ENCODE data around the gene IL34. TPM values are rescaled to one million over a fixed set of nuclear protein-coding genes. Genes with fewer than 3 reads are reported as not detected.

IL34 gene
- total RNA-seq, 6 donors from 2014 or later: 3.0 to 32.1 (median 14.8) TPM

DNA sequence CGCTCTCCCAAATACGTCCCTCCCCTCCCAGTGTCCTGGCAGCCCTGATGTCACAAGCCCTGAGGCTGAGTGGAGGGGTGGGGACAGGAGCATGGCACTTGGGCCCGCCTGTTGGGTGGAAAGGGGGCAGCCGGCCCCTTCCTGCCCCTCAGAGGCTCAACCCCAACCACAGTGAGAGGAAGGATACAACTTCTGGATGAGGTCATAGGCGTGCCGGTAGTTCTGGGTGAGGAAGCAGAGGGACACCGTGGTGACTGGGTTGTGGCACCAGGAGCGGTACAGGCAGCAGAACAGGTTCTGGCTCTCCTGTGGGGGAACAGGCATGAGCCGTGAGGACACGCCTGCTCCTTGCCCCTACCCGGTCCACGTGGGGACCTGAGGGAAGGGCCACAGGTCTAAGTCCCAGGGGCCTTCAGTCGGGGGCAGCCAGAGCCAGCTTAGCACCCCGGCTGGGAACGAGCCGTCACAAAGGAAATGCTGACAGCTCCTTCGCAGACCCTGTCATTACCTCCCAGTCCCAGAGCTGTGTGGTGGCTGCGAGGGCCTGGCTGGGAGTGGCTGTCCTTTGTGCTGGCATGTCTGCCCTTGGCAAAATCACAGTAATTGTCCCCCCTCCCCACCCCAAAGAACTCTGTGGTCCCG lies 50.7 kb downstream of the IL34 start:
- Histone ChIP-seq H3K9me3 (no peaks in the 10 kb centered on the region), H3K4me3 (no peak overlapping the region), H3K27ac (peak overlapping the region; percentile 80 to 86 (median 83)), H3K27me3 (no peaks in the 10 kb centered on the region), H3K4me1 (peaks cover 55 to 76% (median 70%) of the 10 kb centered on the region in 4 donors), H3K36me3 (peaks cover 0 to 5% (median 0%) of the 10 kb centered on the region in 4 donors)
- DNase-seq (peak; percentile 65 to 88), ATAC-seq (ENCODE audit: low FRiP score in 2 of 2) (peak in 1 of 2 donors; percentile 64)
- TF ChIP-seq POLR2AphosphoS5 (IDR thresholded peaks at IDR 0.05): peak in 1 of 2 donors; percentile 56
- TF ChIP-seq POLR2A (IDR thresholded peaks at IDR 0.05): peak in 1 of 4 donors; percentile 38
- TF ChIP-seq, protein P1, sequence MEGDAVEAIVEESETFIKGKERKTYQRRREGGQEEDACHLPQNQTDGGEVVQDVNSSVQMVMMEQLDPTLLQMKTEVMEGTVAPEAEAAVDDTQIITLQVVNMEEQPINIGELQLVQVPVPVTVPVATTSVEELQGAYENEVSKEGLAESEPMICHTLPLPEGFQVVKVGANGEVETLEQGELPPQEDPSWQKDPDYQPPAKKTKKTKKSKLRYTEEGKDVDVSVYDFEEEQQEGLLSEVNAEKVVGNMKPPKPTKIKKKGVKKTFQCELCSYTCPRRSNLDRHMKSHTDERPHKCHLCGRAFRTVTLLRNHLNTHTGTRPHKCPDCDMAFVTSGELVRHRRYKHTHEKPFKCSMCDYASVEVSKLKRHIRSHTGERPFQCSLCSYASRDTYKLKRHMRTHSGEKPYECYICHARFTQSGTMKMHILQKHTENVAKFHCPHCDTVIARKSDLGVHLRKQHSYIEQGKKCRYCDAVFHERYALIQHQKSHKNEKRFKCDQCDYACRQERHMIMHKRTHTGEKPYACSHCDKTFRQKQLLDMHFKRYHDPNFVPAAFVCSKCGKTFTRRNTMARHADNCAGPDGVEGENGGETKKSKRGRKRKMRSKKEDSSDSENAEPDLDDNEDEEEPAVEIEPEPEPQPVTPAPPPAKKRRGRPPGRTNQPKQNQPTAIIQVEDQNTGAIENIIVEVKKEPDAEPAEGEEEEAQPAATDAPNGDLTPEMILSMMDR (IDR thresholded peaks at IDR 0.05): no peak
- TF ChIP-seq EP300 (IDR thresholded peaks at IDR 0.05): no peak
- 22% methylated on average over 14 of the region's 19 CpGs; no CpG with 5 or more reads in 1 of the 2 donors for WGBS, 2 donors

DNA sequence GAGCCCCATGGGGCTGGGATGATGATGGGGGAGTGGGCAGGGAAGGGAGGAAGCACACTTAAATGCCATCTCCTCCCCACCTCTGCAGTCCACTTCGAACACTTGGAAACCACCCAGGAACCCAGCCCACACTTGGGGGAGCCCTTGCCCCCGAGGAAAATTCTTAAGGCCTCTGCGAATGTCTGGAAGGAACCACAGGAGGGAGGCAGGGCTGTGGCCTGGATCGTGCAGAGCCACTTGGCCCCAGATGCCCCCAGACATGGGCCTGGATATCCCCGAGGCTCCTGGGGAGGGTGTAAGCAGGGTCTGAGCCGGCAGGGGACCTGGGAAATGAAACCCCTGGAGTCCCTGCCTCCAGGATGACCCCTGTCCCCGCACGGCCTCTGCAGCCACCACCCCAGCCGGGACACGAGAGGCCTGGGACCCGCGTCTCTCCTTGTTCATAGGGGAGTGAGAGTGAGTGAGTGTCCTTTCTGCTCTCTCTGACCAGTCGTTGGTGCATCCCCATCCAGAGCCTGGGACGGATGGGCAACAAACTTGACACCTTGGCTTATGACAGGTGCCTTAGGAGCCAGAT lies 51.3 kb downstream of the IL34 start:
- WGBS, 2 donors: 20 to 48% methylated on average over 3 to 14 of the region's 14 CpGs
- Histone ChIP-seq H3K4me1 (peaks cover 56 to 76% (median 70%) of the 10 kb centered on the region in 4 donors), H3K4me3 (no peak overlapping the region), H3K36me3 (peaks cover 0 to 5% (median 0%) of the 10 kb centered on the region in 4 donors), H3K27me3 (no peaks in the 10 kb centered on the region), H3K27ac (peak overlapping the region; percentile 80 to 86 (median 83)), H3K9me3 (no peaks in the 10 kb centered on the region)
- ATAC-seq (ENCODE audit: low FRiP score in 2 of 2) (no peak), DNase-seq (peak in 1 of 2 donors; percentile 54)
- TF ChIP-seq, protein P1 (IDR thresholded peaks at IDR 0.05): peak in 1 of 6 experiments; percentile 20
- TF ChIP-seq EP300 (IDR thresholded peaks at IDR 0.05): no peak

DNA sequence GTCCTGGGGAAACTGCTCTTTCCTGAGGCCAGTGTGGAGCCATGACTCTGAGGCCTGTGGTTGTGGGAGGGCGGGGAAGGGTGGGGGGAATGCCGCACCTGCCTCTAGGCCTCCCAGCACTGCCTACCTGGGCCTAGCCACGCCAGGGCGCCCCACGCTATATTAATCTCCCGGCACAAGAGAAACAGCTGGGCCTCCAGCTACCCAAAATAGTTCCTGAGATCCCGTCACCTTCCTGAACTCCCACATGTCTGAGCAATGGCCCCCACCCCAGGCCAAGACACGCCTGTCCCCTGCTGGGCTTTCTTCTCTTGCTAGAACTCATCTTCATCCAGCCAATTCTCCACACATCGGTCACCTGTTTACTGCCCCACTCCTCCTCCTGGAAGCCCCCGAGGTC lies 52.5 kb downstream of the IL34 start:
- ATAC-seq (ENCODE audit: low FRiP score in 2 of 2) (no peak), DNase-seq (no peak)
- Histone ChIP-seq H3K4me3 (no peak overlapping the region), H3K4me1 (peaks cover 60 to 73% (median 69%) of the 10 kb centered on the region in 4 donors), H3K9me3 (no peaks in the 10 kb centered on the region), H3K27me3 (no peaks in the 10 kb centered on the region), H3K36me3 (peaks cover 0 to 5% (median 0%) of the 10 kb centered on the region in 4 donors), H3K27ac (peak overlapping the region in 1 of 4 donors; percentile 15)
- TF ChIP-seq, protein P1 (IDR thresholded peaks at IDR 0.05): no peak
- TF ChIP-seq POLR2A (IDR thresholded peaks at IDR 0.05) (no peak), POLR2AphosphoS5 (IDR thresholded peaks at IDR 0.05) (no peak), EP300 (IDR thresholded peaks at IDR 0.05) (no peak)
- 93 to 100% methylated on average over 10 of the region's 10 CpGs for WGBS, 2 donors

DNA sequence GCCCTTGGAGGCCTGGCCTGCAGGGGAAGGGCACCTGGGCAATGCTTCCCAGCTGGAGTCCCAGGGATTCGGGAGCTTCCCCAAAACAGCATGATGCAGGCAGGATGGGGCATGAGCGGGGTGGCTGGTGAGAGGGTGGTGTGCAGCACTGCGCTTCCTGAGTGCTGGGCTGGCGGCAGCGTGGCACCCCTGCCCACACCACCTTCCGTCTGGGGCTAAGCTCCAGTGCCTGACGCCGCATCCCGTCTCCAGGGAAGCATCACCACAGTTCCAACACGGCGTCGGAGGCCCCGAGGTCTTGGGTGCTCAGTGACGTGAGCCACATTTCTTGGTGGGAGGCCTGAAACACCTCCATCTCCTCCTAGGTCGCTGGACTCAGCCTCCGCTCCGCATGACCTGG lies 53.3 kb downstream of the IL34 start:
- H3K4me1 ChIP-seq: peaks cover 55 to 73% (median 65%) of the 10 kb centered on the region in 4 donors
- no peak overlapping the region for H3K4me3 ChIP-seq
- DNase-seq (no peak), ATAC-seq (ENCODE audit: low FRiP score in 2 of 2) (no peak)
- peaks cover 0 to 5% (median 0%) of the 10 kb centered on the region in 4 donors for H3K36me3 ChIP-seq
- TF ChIP-seq, protein P1 (IDR thresholded peaks at IDR 0.05): no peak
- TF ChIP-seq POLR2A (IDR thresholded peaks at IDR 0.05): no peak
- TF ChIP-seq POLR2AphosphoS5 (IDR thresholded peaks at IDR 0.05): no peak
- no peak for TF ChIP-seq EP300 (IDR thresholded peaks at IDR 0.05)
- no peaks in the 10 kb centered on the region for H3K27me3 ChIP-seq
- peak overlapping the region in 2 of 4 donors; percentile 63 to 74 for H3K27ac ChIP-seq
- no peaks in the 10 kb centered on the region for H3K9me3 ChIP-seq
- 94% methylated on average over 3 to 17 of the region's 17 CpGs for WGBS, 2 donors

Measured in upper lobe of left lung (tissue), 6 donors.